AG04450 (cell line): ENCODE measurements around the gene S100A14. TPM values are rescaled to one million over a fixed set of nuclear protein-coding genes. Genes with fewer than 3 reads are reported as not detected.

Source experiments
- CTCF ChIA-PET: fragments of 300-600, 350-600 bp; formaldehyde crosslinking; extraction: SDS; loops from one replicate; lab custom pipeline; 2022; ENCODE audit warnings: antibody characterized with exemption, inconsistent platforms; lab: Charles Lee
- POLR2A ChIA-PET: fragments of 350-600 bp; formaldehyde crosslinking; extraction: SDS; loops from one replicate; lab custom pipeline; 2021; ENCODE audit warnings: antibody characterized with exemption, inconsistent platforms; lab: Yijun Ruan, JAX
- DNase-seq: peaks from one replicate; pipeline ENCODE4 v3.0.0-alpha.2; 2011; ENCODE audit warnings: low read depth, low spot score
- H3K27ac ChIP-seq: one replicate; pipeline ENCODE4 v1.5.1; 2012; ENCODE audit warnings: low read depth, low read length, control low read depth
- H3K27me3 ChIP-seq: one replicate; pipeline ENCODE4 v1.6.0; 2012; ENCODE audit warnings: low read length; ENCODE audit not compliant: control insufficient read depth, insufficient read depth
- H3K4me3 ChIP-seq: 2 replicates; pipeline ENCODE4 v1.5.1; 2011; ENCODE audit warnings: mild to moderate bottlenecking, low read depth, low read length, control low read depth
- H3K9me3 ChIP-seq: 2 replicates; pipeline ENCODE4 v1.5.1; 2012; ENCODE audit warnings: low read length; ENCODE audit not compliant: control insufficient read depth, insufficient read depth
- CTCF ChIP-seq: IDR thresholded peaks from 2 replicates; pipeline ENCODE4 v1.5.1; 2011; ENCODE audit warnings: low read depth, low read length, control low read depth, inconsistent platforms
- polyA plus RNA-seq: library from polyadenylated mRNA; depleted of rRNA; stranded (reverse); fragments of >200 nt; gene quantifications from 2 replicates; pipeline ENCODE4 v1.2.3, GENCODE V29; 2011

Gene S100A14
- polyA plus RNA-seq, 1 experiment, result not detected

GRCh38 chr1:153568367-153569099 is 47.6 kb downstream of the S100A14 start:
- POLR2A ChIA-PET, result interaction anchor here (0.7 to 2.4 kb wide), 7 partner anchors 24 to 422 kb away, joined by 3 to 20 read pairs (median 6); partner anchors contain the start of genes CHTOP, RPS27, S100A1 and S100A13
- TF ChIP-seq CTCF, result peak; percentile 98
- peak overlapping the region; percentile 100 for H3K27ac ChIP-seq
- H3K4me3 ChIP-seq, result no peak overlapping the region
- CTCF ChIA-PET, result interaction anchor here (0.5 to 7.0 kb wide), 28 partner anchors 8 to 218 kb away, joined by 3 to 165 read pairs (median 5); partner anchors contain the start of genes S100A13, S100A14, S100A5 and S100A6
- DNase-seq, result peak; percentile 69
- no peaks in the 10 kb centered on the region for H3K27me3 ChIP-seq
- no peaks in the 10 kb centered on the region for H3K9me3 ChIP-seq

GRCh38 chr1:153567621-153568366 is 48.3 kb downstream of the S100A14 start:
- Histone ChIP-seq H3K4me3 (no peak overlapping the region), H3K9me3 (no peaks in the 10 kb centered on the region), H3K27ac (peak overlapping the region; percentile 100), H3K27me3 (no peaks in the 10 kb centered on the region)
- no peak for TF ChIP-seq CTCF
- no peak for DNase-seq
- ChIA-PET CTCF (interaction anchor here (0.5 to 7.0 kb wide), 27 partner anchors 9 to 218 kb away, joined by 3 to 165 read pairs (median 5); partner anchors contain the start of genes S100A13, S100A5 and S100A6), POLR2A (interaction anchor here (1.1 to 2.4 kb wide), 6 partner anchors 32 to 423 kb away, joined by 3 to 20 read pairs (median 6); partner anchors contain the start of genes CHTOP, RPS27, S100A1 and S100A13)

- H3K9me3 ChIP-seq, result no peaks in the 10 kb centered on the region
- H3K4me3 ChIP-seq, result no peak overlapping the region
- CTCF ChIA-PET, result interaction anchor here (0.5 to 1.8 kb wide), 6 partner anchors 23 to 214 kb away, joined by 3 to 34 read pairs (median 5); no protein-coding TSS in a partner anchor
- no peaks in the 10 kb centered on the region for H3K27me3 ChIP-seq
- POLR2A ChIA-PET, result interaction anchor here (0.7 to 4.1 kb wide), 11 partner anchors 15 to 424 kb away, joined by 3 to 76 read pairs (median 5); partner anchors contain the start of genes CHTOP, RPS27, S100A13 and S100A16
- H3K27ac ChIP-seq, result peak overlapping the region; percentile 100
- DNase-seq, result peak; percentile 98
- no peak for TF ChIP-seq CTCF
Observed at GRCh38 chr1:153566414-153567371, 49.4 kb downstream of the S100A14 start.

GRCh38 chr1:153565529-153566374 is 50.4 kb downstream of the S100A14 start, which contains the start of gene S100A2:
TSS of gene S100A2 (minus strand) at chr1:153565844. CDS start at chr1:153563877, 1,967 bp downstream.
- DNase-seq, result peak; percentile 83
- Histone ChIP-seq H3K27ac (peak within 1 kb of the TSS; percentile 100), H3K9me3 (no peaks in the 10 kb centered on the region), H3K4me3 (peak within 1 kb of the TSS; percentile 25; the same call in 1 of the 2 replicates), H3K27me3 (no peaks in the 10 kb centered on the region)
- ChIA-PET POLR2A (interaction anchor here (0.7 to 4.1 kb wide), 13 partner anchors 14 to 425 kb away, joined by 3 to 76 read pairs (median 4); partner anchors contain the start of genes CHTOP, RPS27, S100A13 and S100A16), CTCF (interaction anchor here (0.5 to 1.8 kb wide), 6 partner anchors 22 to 213 kb away, joined by 3 to 34 read pairs (median 5); no protein-coding TSS in a partner anchor)
- TF ChIP-seq CTCF, result no peak
